ENCODE measurements around the gene SACM1L.

DNA sequence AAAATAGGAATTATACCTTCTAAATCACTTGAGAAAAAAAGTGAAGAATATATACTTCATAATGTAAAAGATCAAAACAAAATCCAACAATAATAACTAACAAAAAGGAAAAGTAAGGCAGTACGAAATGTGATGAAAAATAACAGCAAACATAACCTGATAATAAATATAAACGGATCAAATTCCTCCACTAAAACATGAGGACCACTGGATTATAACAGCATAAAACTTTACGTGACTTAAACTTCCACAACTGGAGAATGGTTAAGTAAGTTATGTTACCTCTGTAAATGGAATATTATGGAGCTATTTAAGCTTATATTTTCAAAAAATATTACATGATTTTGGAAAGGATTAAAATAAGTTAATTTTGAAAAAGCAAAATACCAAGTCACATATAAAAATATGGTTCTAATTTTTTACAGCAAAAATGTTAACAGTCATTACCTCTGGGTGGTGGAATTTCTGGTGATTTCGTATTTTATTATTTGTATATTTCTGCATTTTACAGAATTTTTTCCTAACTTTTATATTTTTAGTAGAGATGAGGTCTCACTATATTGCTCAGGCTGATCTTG is 100.1 kb downstream of the SACM1L start:
- no peak for TF ChIP-seq POLR2A (IDR thresholded peaks at IDR 0.05)
- TF ChIP-seq, protein P1, sequence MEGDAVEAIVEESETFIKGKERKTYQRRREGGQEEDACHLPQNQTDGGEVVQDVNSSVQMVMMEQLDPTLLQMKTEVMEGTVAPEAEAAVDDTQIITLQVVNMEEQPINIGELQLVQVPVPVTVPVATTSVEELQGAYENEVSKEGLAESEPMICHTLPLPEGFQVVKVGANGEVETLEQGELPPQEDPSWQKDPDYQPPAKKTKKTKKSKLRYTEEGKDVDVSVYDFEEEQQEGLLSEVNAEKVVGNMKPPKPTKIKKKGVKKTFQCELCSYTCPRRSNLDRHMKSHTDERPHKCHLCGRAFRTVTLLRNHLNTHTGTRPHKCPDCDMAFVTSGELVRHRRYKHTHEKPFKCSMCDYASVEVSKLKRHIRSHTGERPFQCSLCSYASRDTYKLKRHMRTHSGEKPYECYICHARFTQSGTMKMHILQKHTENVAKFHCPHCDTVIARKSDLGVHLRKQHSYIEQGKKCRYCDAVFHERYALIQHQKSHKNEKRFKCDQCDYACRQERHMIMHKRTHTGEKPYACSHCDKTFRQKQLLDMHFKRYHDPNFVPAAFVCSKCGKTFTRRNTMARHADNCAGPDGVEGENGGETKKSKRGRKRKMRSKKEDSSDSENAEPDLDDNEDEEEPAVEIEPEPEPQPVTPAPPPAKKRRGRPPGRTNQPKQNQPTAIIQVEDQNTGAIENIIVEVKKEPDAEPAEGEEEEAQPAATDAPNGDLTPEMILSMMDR (IDR thresholded peaks at IDR 0.05) = no peak

All from heart left ventricle (tissue), 13 donors.